Renal cortical epithelial cell (primary cell): ENCODE measurements around the gene SYS1. TPM values are rescaled to one million over a fixed set of nuclear protein-coding genes. Genes with fewer than 3 reads are reported as not detected.

Experiments
- DNase-seq: peaks from one replicate; pipeline ENCODE4 v3.0.0-alpha.2; 2011; ENCODE audit warnings: low read depth
- total RNA-seq: library from RNA; depleted of rRNA; stranded (reverse); fragments of >200 nt; gene quantifications from 2 replicates; pipeline ENCODE4 v1.2.3, GENCODE V29; 2014

The SYS1 gene
- total RNA-seq, 1 donor from 2014 or later: 41.0 TPM

GRCh38 chr20:45387274-45387673 is 24.3 kb downstream of the SYS1 start:
- no peak for DNase-seq

GRCh38 chr20:45390931-45391330 is 28.0 kb downstream of the SYS1 start:
- DNase-seq: no peak

- DNase-seq: no peak
Measured at GRCh38 chr20:45391559-45391958, 28.6 kb downstream of the SYS1 start.

- DNase-seq: no peak
Measured at GRCh38 chr20:45392733-45393132, 29.8 kb downstream of the SYS1 start.

- DNase-seq: no peak
Measured at GRCh38 chr20:45394221-45395113, 31.5 kb downstream of the SYS1 start.

- no peak for DNase-seq
Measured at GRCh38 chr20:45395114-45395415, 32.1 kb downstream of the SYS1 start.

- DNase-seq: no peak
Measured at GRCh38 chr20:45399018-45399417, 36.1 kb downstream of the SYS1 start.

- no peak for DNase-seq
Measured at GRCh38 chr20:45400346-45401031, 37.5 kb downstream of the SYS1 start.

GRCh38 chr20:45402946-45403345 is 40.0 kb downstream of the SYS1 start:
- peak; percentile 26 for DNase-seq

- no peak for DNase-seq
Measured at GRCh38 chr20:45404438-45404837, 41.5 kb downstream of the SYS1 start.

- DNase-seq: peak; percentile 12
Measured at GRCh38 chr20:45405571-45406259, 42.8 kb downstream of the SYS1 start.

- DNase-seq: no peak
Measured at GRCh38 chr20:45406260-45407066, 43.5 kb downstream of the SYS1 start.

- DNase-seq: peak; percentile 28
Measured at GRCh38 chr20:45407067-45407745, 44.2 kb downstream of the SYS1 start.

GRCh38 chr20:45407783-45408645 is 45.1 kb downstream of the SYS1 start, which contains the start of gene DBNDD2:
DBNDD2 (plus strand) TSS chr20:45408289; CDS start chr20:45408468, 179 bp downstream.
- no peak for DNase-seq

- DNase-seq: no peak
Measured at GRCh38 chr20:45408646-45409213, 45.8 kb downstream of the SYS1 start.

- DNase-seq: no peak
Measured at GRCh38 chr20:45409521-45410272, 46.7 kb downstream of the SYS1 start.

GRCh38 chr20:45410887-45411286 is 47.9 kb downstream of the SYS1 start:
- peak; percentile 9 for DNase-seq

- no peak for DNase-seq
Measured at GRCh38 chr20:45412653-45413052, 49.7 kb downstream of the SYS1 start.

- DNase-seq: no peak
Measured at GRCh38 chr20:45413479-45413878, 50.5 kb downstream of the SYS1 start.
